ENCODE results near the gene ALG12.

GRCh38 chr22:49917974-49918910 is at the start of gene ALG12, which contains the start of gene CRELD2:
- TF ChIP-seq CTCF (conservative IDR thresholded peaks at IDR 0.05 in 1 of 2, IDR thresholded peaks at IDR 0.05 in 1 of 2; ENCODE audit: extremely low read depth in 1 of 2, insufficient read depth in 1 of 2, low read depth in 1 of 2, low read length in 2 of 2) (no peak), EZH2 (IDR thresholded peaks at IDR 0.05; ENCODE audit: borderline replicate concordance, low read length) (no peak)
